ENCODE measurements around the gene RNASE13.

DNA sequence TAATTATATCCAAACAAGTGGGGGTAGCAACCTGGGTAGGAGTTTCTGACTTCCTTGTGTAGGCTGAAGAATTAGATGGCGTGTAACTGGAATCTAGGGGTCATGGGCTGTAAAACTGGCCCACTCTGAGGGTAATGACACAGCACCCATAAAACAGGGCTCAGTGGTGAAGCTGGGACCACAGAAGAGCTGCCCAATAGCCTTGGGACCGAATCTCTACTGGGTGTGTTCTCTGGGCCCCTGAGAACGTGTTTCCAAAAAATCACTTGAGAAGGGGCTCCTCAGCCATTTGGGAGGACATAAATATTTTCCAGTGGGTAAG, 26.7 kb upstream of the RNASE13 start:
- no peak for TF ChIP-seq POLR2A (IDR thresholded peaks at IDR 0.05)
- TF ChIP-seq, protein P1, sequence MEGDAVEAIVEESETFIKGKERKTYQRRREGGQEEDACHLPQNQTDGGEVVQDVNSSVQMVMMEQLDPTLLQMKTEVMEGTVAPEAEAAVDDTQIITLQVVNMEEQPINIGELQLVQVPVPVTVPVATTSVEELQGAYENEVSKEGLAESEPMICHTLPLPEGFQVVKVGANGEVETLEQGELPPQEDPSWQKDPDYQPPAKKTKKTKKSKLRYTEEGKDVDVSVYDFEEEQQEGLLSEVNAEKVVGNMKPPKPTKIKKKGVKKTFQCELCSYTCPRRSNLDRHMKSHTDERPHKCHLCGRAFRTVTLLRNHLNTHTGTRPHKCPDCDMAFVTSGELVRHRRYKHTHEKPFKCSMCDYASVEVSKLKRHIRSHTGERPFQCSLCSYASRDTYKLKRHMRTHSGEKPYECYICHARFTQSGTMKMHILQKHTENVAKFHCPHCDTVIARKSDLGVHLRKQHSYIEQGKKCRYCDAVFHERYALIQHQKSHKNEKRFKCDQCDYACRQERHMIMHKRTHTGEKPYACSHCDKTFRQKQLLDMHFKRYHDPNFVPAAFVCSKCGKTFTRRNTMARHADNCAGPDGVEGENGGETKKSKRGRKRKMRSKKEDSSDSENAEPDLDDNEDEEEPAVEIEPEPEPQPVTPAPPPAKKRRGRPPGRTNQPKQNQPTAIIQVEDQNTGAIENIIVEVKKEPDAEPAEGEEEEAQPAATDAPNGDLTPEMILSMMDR (IDR thresholded peaks at IDR 0.05): no peak
